HL-60 (cell line): Measurements from ENCODE around the gene EIPR1.

Experiments
- CTCF ChIP-seq: IDR thresholded peaks from one replicate; pipeline ENCODE4 v1.5.1; 2011; ENCODE audit warnings: low read length, control low read depth, inconsistent platforms; ENCODE audit not compliant: insufficient read depth
- SPI1 ChIP-seq: IDR thresholded peaks from 2 replicates; pipeline ENCODE4 v1.6.1; 2012; ENCODE audit warnings: low read depth, mild to moderate bottlenecking, borderline replicate concordance

- TF ChIP-seq SPI1 (no peak), CTCF (no peak)
Measured at GRCh38 chr2:3159782-3160545, 217.7 kb downstream of the EIPR1 start.
